LNCaP clone FGC (cell line): ENCODE results near the gene CLMP.

Experiments used
- DNase-seq: peaks from one replicate; pipeline ENCODE4 v3.0.0-alpha.2; 2011; ENCODE audit warnings: low read depth
- H3K4me3 ChIP-seq: 2 replicates; pipeline ENCODE4 v1.5.1; 2011; ENCODE audit warnings: mild to moderate bottlenecking, low read depth, low read length, control low read depth
- CTCF ChIP-seq: IDR thresholded peaks from 2 replicates; pipeline ENCODE4 v1.5.1; 2012; ENCODE audit warnings: mild to moderate bottlenecking; ENCODE audit not compliant: control insufficient read depth, insufficient read depth; ENCODE audit errors: extremely low read depth

Gene CLMP

GRCh38 chr11:123056835-123057491 lies 138.1 kb downstream of the CLMP start:
- DNase-seq = no peak
- H3K4me3 ChIP-seq = no peak overlapping the region
- no peak for TF ChIP-seq CTCF

DNA sequence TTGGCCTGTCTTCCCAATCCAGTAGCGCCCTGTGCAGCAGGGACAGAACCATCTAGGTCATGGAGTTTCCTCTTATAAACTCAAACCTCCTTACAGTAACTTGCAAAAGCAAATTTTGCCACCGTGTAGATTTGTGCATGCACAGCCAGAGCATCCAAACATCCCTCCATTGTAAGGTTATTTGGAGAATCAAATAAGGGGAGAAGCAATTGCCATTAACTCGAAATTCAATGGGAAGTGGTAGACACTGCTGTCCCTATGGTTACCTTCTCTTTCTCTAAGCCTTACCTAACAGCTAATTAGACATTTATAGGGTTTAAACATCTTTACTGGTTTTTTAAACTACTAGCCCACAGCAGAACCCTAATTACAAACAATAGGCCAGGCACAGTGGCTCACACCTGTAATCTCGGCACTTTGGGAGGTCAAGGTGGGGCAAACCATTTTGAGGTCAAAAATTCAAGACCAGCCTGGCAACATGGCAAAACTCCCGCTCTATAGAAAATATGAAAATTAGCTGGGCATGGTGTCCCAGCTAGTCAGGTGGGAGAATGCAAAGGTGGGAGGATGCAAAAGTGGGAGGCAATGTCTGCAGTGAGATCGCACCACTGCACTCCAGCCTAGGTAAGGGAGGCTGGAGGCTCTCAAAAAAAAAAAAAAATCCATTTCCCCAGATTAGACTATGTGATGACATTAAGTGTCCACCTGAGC lies 139.7 kb downstream of the CLMP start:
- no peak overlapping the region for H3K4me3 ChIP-seq
- DNase-seq = no peak
- TF ChIP-seq CTCF = no peak

DNA sequence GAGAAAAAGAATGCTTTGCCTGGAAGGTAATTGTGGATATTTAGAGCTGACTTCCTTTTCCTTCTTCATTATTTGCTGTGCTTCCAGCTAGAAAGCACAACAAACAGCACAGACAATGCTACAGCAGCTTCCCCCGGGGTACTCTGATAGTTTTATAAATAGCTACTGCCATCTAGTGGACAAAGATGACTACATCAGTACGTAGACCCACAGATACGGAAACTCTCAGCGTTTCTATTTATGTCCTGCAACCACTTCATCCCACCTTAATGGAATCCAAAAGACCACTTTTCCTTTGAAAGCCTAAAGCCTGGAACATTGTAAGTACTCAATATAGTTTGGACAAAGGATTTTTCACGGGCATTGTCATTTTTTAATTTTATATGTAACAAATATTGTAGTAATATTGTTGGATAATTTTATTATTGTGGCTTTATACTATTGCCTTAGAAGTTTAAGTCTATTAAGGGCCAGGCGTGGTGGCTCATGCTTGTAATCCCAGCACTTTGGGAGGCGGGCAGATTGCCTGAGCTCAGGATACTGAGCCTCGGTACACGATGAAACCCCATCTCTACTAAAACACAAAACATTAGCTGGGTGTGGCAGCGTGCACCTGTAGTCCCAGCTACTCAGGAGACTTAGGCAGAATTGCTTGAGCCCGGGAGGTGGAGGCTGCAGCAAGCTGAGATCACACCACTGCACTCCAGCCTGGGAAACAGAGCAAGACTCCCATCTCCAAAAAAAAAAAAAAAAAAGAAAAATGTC lies 140.6 kb downstream of the CLMP start:
- no peak overlapping the region for H3K4me3 ChIP-seq
- DNase-seq = no peak
- TF ChIP-seq CTCF = peak; percentile 76

DNA sequence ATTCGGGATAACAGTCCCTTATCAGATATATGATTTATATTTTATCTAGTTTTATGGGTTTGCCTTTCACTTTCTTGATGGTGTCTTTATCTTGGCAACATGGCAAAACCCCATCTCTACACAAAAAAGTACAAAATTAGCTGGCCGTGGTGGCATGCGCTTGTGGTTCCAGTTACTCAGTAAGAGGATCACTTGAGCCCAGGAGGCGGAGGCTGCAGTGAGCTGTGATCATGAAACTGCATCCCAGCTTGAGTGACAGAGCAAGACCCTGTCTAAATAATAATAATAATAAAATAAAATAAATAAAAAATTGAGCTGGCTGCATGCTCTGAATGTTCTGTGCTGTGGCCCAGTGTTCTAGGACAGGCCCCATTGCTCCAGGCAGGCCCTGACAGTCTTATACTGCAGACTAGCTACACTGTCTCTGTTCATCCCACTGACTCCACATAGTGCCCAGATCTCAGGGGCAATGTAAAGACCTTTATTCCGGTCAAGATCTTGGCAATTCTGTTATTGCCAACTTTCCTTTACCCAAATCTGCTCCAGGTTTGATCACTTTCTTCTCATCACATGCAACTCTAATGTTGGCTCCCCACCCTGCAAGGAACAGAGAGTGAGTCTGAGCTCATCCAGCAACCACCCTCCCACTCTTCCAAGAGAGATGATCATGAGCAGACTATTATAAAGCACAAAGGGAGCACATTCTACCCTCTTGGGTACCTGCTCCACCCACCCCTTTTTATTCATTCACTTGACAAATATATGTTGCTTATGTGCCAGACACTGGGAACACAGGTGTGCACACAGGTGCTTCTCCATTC lies 141.9 kb downstream of the CLMP start:
- no peak overlapping the region for H3K4me3 ChIP-seq
- TF ChIP-seq CTCF = 0 out of 2 replicates have a peak, but pooled peaks have one; percentile 2
- DNase-seq = no peak

DNA sequence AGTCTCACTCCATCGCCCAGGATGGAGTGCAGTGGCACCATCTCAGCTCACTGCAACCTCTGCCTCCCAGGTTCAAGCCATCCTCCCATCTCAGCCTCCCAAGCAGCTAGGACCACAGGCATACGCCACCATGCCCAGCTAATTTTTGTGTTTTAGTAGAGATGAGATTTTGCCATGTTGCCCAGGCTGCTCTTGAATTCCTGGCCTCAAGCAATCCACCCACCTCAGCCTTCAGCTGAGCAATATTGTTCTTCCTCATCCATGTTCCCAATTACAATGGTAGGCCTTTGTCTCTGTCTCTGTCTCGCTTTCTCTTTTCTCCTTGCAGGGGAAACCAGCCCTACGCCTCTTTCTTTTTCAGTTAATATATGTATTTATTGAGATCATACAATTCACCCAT lies 143.4 kb downstream of the CLMP start:
- DNase-seq = no peak
- TF ChIP-seq CTCF = no peak
- no peak overlapping the region for H3K4me3 ChIP-seq

GRCh38 chr11:123051146-123051545 lies 143.9 kb downstream of the CLMP start:
- H3K4me3 ChIP-seq = no peak overlapping the region
- no peak for DNase-seq
- no peak for TF ChIP-seq CTCF
